Measurements from ENCODE around the gene CALHM4.
A peak's percentile ranks its signal among the peaks of the same experiment; 100 is the strongest.

CALHM4 gene

GRCh38 chr6:116543149-116543548, 10.4 kb upstream of the CALHM4 start:
- DNase-seq = no peak

- no peak for DNase-seq
Observed at GRCh38 chr6:116545651-116546050, 7.9 kb upstream of the CALHM4 start, which contains the start of gene TRAPPC3L. TSS of gene TRAPPC3L (minus strand) at chr6:116545684. CDS start at chr6:116545514, 170 bp downstream.

DNA sequence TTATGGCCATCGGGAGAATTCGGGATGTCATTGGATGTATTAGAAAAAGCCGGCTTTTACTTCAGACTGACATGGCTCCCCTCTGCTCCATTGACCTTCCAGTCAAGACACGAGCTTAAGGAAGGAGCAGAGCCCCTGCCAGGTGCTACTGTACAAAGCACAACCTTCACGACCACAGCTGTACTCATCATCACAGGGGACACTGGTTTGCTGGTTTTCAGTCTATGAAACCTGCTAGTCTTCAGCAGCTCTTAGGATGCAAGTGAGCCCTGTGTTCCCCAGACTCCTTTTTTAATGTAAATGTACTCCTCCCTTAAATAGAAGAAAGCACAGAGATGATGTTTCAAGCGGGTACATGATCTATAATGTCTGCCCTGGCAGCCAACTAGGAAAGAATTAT, 6.2 kb upstream of the CALHM4 start:
- no peak for DNase-seq

- DNase-seq = no peak
Observed at GRCh38 chr6:116550796-116551195, 2.8 kb upstream of the CALHM4 start.

- DNase-seq = no peak
Observed at GRCh38 chr6:116556065-116556464, 2.5 kb downstream of the CALHM4 start.

DNA sequence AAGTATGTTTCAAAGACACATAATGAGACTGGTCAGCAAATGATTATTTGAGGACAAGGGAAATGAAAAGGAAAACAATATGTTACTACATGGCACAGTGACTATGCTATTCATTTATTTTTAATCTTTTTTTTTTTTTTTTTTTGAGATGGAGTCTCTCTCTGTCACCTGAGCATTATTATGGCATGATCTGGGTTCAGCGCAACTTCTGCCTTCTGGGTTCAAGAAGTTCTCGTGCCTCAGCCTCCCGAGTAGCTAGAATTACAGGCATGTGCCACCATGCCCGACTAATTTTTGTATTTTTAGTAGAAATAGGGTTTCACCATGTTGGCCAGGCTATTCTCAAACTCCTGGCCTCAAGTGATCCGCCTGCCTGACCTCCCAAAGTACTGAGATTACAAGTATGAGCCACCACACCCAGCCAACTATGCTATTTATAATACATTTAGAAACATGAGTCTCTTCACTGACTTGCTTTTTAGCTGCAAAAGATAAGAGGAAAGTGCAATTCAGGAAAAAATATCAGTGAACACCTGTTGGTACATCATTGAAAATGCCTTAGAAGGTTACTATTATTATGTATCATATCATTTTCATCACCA, 3.4 kb downstream of the CALHM4 start:
- DNase-seq = no peak

- no peak for DNase-seq
Observed at GRCh38 chr6:116557893-116558292, 4.3 kb downstream of the CALHM4 start.

GRCh38 chr6:116560130-116560529, 6.6 kb downstream of the CALHM4 start:
- DNase-seq = no peak

GRCh38 chr6:116561377-116562018, 7.9 kb downstream of the CALHM4 start:
- DNase-seq = peak; percentile 59

GRCh38 chr6:116562019-116562403, 8.5 kb downstream of the CALHM4 start:
- no peak for DNase-seq

DNA sequence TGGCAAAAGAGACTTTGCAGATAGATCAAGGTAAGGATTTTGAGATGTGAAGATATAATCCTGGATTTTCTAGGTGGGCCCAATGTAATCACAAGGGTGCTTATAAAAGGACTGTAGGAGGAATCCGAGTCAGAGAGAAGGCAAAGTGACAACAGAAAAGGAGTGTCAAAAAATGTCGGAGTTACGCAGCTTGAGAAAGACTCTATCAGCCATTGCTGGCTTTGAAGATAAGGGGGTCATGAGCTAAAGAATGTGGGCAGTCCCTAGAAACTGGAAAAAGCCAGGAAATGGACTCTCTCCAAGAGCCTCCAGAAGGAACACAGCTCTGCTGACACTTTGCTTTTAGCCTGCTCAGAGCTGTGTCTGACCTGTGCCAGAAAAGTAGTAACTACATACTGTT, 9.1 kb downstream of the CALHM4 start:
- DNase-seq = no peak

GRCh38 chr6:116563830-116564229, 10.3 kb downstream of the CALHM4 start:
- no peak for DNase-seq

DNA sequence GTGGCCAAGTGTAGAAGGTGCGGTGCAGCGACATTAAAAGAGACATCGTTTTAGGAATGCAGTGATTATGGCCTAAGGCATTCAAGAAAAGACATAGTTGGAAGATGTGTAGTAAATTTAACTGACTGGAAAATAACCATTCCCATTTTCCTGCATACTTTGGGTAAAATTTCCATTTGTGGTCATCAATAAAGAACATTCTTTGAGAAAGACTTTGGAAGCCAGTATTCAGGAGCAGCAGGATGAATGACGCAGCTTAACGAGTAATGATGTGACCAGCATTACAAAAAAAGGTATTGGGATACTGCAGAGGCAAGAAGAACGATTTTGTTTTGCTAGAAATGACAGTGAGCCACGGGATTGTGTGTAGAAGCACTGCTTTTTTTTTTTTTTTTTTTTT, 10.8 kb downstream of the CALHM4 start:
- no peak for DNase-seq

DNA sequence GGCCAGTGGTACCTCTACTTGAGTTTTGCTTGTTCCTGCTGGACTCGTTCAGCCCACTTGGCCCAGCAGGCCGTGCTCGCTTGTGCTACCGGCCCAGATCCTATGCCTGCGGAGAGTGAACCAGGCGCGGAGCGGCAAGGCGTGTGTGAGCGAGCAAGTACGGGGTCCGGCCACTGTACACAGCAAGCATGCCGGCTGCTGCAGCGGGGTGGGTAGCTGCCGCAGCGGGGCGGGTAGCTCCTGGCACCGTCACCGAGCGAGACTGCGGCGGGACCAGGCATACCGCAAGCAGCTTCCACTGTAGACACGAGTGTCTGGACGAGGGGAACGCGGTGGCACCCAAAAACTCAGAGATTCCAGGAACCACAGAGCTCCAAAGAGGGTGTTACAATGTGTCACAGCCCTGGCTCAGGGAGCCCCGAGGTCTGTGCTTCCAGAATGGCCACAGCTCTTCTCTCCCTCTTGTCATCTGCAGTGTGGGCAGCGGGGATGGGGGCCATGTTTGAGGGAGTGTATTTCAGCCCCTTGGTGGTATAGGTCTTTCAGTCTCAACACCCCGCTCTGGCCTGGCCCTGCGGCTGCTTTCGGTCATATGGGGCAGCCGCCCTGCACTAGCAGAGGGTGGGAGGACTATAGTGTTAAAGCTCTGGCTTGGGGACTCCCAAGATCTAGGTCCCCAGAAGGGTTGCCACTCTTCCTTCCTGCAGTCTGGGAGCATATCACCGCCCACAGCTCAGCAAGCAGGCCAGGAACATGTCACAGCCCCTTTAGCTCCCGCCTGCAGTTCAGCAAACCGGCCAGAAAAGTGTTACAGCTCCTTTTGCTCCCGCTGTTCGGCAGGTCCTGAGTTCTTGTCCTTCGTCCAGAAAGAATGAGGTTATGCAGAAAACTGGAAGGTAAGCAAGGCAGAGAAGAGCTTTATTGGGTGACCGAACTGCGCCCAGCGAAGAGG, 11.6 kb downstream of the CALHM4 start:
- DNase-seq = no peak

- DNase-seq = no peak
Observed at GRCh38 chr6:116568111-116568510, 14.6 kb downstream of the CALHM4 start.

GRCh38 chr6:116568821-116569755, 15.5 kb downstream of the CALHM4 start:
- DNase-seq = no peak

DNA sequence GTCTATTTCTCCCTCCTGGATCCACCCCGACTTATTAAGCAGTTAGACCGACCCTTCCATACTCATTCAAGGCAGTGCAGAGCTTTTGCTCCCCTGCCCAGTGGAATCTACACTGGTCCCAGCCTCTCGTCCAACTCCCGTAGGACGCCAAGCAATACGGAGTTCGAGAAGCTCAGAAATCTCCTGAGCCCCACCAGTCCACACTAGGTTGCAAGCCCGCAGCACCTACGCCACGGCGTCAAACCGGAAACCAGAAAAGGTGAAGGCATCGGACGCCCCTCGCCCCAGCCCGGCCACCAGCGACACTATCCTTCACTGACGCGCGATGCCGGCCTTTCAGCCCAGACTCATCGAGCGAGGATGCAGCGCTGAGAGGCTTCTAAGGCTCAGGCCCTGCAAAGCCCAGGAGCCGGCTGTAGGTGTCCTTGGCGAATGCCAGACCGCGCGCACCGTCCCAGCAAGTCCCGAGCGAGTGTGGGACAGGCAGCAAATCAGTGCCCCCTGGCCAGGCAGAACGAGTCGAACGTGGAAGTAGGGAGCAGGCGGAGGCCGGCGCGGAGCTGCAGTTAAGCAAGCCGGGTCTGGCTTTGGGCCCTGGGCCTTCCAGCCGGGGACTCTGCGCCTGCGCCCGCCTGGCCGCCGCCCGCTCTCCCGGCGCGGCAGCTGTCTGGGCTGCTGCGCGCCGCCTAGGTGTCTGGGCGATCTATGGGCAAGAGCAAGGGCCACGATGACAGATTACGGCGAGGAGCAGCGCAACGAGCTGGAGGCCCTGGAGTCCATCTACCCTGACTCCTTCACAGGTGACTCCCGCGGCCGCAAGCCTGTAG, 17.5 kb downstream of the CALHM4 start, which contains the start of gene RWDD1:
TSS of gene RWDD1 (plus strand) at position 649 of the 827 bp plus-strand sequence. CDS start at position 728, 79 bp downstream.
- peak; percentile 99 for DNase-seq

- DNase-seq = no peak
Observed at GRCh38 chr6:116571683-116572000, 18.1 kb downstream of the CALHM4 start.

GRCh38 chr6:116572162-116572561, 18.6 kb downstream of the CALHM4 start:
- no peak for DNase-seq

DNA sequence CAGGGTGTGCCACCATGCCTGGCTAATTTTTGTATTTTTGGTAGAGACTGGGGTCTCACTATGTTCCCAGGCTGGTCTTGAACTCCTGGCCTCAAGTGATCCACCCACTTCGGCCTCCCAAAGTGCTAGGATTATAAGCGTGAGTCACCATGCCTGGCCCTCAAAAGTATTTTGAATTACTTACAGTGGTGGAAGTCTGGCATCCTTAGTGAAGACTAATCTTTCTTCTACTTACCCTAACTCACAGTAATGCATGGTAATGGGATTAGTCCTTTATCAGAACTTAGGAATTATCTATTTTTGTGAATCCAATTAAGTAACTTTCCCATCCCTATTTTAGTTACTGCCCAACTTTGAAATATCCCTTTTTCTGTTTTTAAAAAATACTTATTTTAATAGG, 21.7 kb downstream of the CALHM4 start:
- DNase-seq = no peak

DNA sequence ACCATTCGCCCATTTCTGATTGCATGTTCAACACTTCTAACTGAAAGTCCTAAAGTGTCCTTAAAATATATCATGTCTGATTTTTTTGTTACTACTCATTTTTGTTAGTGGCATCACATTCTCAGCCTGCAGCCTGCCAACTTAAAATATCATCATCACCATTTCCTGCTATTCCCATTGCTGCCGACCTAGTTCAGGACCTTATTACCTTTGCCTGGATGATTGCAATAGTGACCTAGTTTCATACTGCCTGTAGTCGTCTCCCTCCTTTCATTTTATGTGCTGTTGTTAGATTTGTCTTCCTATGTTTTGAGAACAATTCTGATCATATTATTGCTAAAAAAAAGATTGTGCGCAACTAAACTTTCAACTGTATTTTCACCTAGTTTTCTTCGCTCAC, 23.9 kb downstream of the CALHM4 start:
- DNase-seq = no peak

GRCh38 chr6:116578335-116578734, 24.8 kb downstream of the CALHM4 start:
- DNase-seq = no peak

All from central memory CD4-positive, alpha-beta T cell (primary cell).